Measurements from ENCODE around the gene FANCC. TPM values are rescaled to one million over a fixed set of nuclear protein-coding genes. Genes with fewer than 3 reads are reported as not detected.

FANCC gene
- total RNA-seq, 2 experiments from 2014 or later, result 5.7 to 6.3 TPM

- intact Hi-C loops (cut with DNase I, micrococcal nuclease), result no loop called here
- no peak for TF ChIP-seq CTCF (IDR thresholded peaks at IDR 0.05)
- Mint-ChIP-seq H3K36me3 (ENCODE audit: low read depth) (peaks cover 7% of the 10 kb centered on the region), H3K9me3 (no peaks in the 10 kb centered on the region), H3K4me1 (ENCODE audit: low read depth) (no peaks in the 10 kb centered on the region), H3K4me3 (no peak overlapping the region), H3K27me3 (no peaks in the 10 kb centered on the region), H3K27ac (no peak overlapping the region)
- CTCF ChIA-PET, result no interaction called here
- no peak for DNase-seq
- Histone ChIP-seq H3K4me3 (ENCODE audit: low read length) (no peak overlapping the region), H3K27me3 (ENCODE audit: control insufficient read depth in 1 of 2, insufficient read depth in 2 of 2, low read length in 2 of 2) (no peaks in the 10 kb centered on the region), H3K36me3 (ENCODE audit: insufficient read depth, low read length) (no peaks in the 10 kb centered on the region), H3K4me1 (ENCODE audit: insufficient read depth, low read length) (no peaks in the 10 kb centered on the region), H3K27ac (ENCODE audit: low read depth in 1 of 2, low read length in 2 of 2) (no peak overlapping the region), H3K9me3 (ENCODE audit: control insufficient read depth in 1 of 2, insufficient read depth in 1 of 2, low read length in 2 of 2) (no peaks in the 10 kb centered on the region)
- POLR2A ChIA-PET, result no interaction called here
- ATAC-seq (ENCODE audit: poor library complexity), result no peak
Observed at GRCh38 chr9:95139126-95139525, 178.4 kb downstream of the FANCC start.

- Histone ChIP-seq H3K27me3 (ENCODE audit: control insufficient read depth in 1 of 2, insufficient read depth in 2 of 2, low read length in 2 of 2) (no peaks in the 10 kb centered on the region), H3K9me3 (ENCODE audit: control insufficient read depth in 1 of 2, insufficient read depth in 1 of 2, low read length in 2 of 2) (no peaks in the 10 kb centered on the region), H3K36me3 (ENCODE audit: insufficient read depth, low read length) (no peaks in the 10 kb centered on the region), H3K27ac (ENCODE audit: low read depth in 1 of 2, low read length in 2 of 2) (no peak overlapping the region), H3K4me3 (ENCODE audit: low read length) (no peak overlapping the region), H3K4me1 (ENCODE audit: insufficient read depth, low read length) (no peaks in the 10 kb centered on the region)
- no peak for TF ChIP-seq CTCF (IDR thresholded peaks at IDR 0.05)
- ATAC-seq (ENCODE audit: poor library complexity) (no peak), DNase-seq (no peak)
- intact Hi-C loops (cut with DNase I, micrococcal nuclease), result no loop called here
- Mint-ChIP-seq H3K4me3 (no peak overlapping the region), H3K27me3 (no peaks in the 10 kb centered on the region), H3K36me3 (ENCODE audit: low read depth) (peaks cover 7% of the 10 kb centered on the region), H3K9me3 (no peaks in the 10 kb centered on the region), H3K27ac (no peak overlapping the region), H3K4me1 (ENCODE audit: low read depth) (no peaks in the 10 kb centered on the region)
- POLR2A ChIA-PET, result no interaction called here
- CTCF ChIA-PET, result no interaction called here
Observed at GRCh38 chr9:95138474-95138873, 179.0 kb downstream of the FANCC start.

GRCh38 chr9:95137587-95138145 is 179.8 kb downstream of the FANCC start:
- no peak overlapping the region for H3K27ac Mint-ChIP-seq

More at GRCh38 chr9:95137587-95138145, 179.8 kb downstream of the FANCC start:
- ChIA-PET POLR2A (no interaction called here), CTCF (no interaction called here)
- H3K4me1 Mint-ChIP-seq (ENCODE audit: low read depth), result no peaks in the 10 kb centered on the region
- Histone ChIP-seq H3K27ac (ENCODE audit: low read depth in 1 of 2, low read length in 2 of 2) (no peak overlapping the region), H3K36me3 (ENCODE audit: insufficient read depth, low read length) (no peaks in the 10 kb centered on the region), H3K9me3 (ENCODE audit: control insufficient read depth in 1 of 2, insufficient read depth in 1 of 2, low read length in 2 of 2) (no peaks in the 10 kb centered on the region), H3K4me1 (ENCODE audit: insufficient read depth, low read length) (no peaks in the 10 kb centered on the region), H3K27me3 (ENCODE audit: control insufficient read depth in 1 of 2, insufficient read depth in 2 of 2, low read length in 2 of 2) (no peaks in the 10 kb centered on the region), H3K4me3 (ENCODE audit: low read length) (no peak overlapping the region)
- no peaks in the 10 kb centered on the region for H3K9me3 Mint-ChIP-seq
- no peak overlapping the region for H3K4me3 Mint-ChIP-seq
- intact Hi-C loops (cut with DNase I, micrococcal nuclease), result no loop called here
- ATAC-seq (ENCODE audit: poor library complexity) (no peak), DNase-seq (no peak)
- no peaks in the 10 kb centered on the region for H3K27me3 Mint-ChIP-seq
- H3K36me3 Mint-ChIP-seq (ENCODE audit: low read depth), result peaks cover 5% of the 10 kb centered on the region
- TF ChIP-seq CTCF (IDR thresholded peaks at IDR 0.05), result no peak
